MM.1S (cell line): ENCODE data around the gene SEMA4C.

ENCODE experiments used
- CTCF ChIP-seq: fragments of 300-600 bp; sonication (generic); IDR thresholded peaks from 2 replicates; pipeline ENCODE4 v1.5.1; 2016; ENCODE audit warnings: antibody characterized with exemption, low read length, mixed read lengths
- EZH2 ChIP-seq: fragments of 300-600 bp; sonication (generic); optimal IDR thresholded peaks from 2 replicates; pipeline ENCODE3; 2017; ENCODE audit warnings: low read depth, mild to moderate bottlenecking, antibody characterized with exemption, low read length, mixed read lengths
- EZH2phosphoT487 ChIP-seq: fragments of 300-600 bp; sonication (generic); IDR thresholded peaks from 2 replicates; pipeline ENCODE4 v1.6.1; 2018; ENCODE audit warnings: antibody characterized with exemption, low read length

GRCh38 chr2:96860065-96861029 is 9.5 kb downstream of the SEMA4C start:
- TF ChIP-seq CTCF (no peak), EZH2 (no peak), EZH2phosphoT487 (no peak)
